T-cell (primary cell): ENCODE measurements around the gene ZCCHC24. TPM values are rescaled to one million over a fixed set of nuclear protein-coding genes. Genes with fewer than 3 reads are reported as not detected.

Experiments used
- ATAC-seq, 4 experiments: fragments of 200-7000 bp in 3 of 4; fragments of 150-1000 bp in 1 of 4; cut with Tn5 transposase; replicated peaks in 1 of 4; 1 replicate in 3 of 4; 2 replicates in 1 of 4; pipeline ENCODE4 v1.10.0; 2021; ENCODE audit warnings: moderate library complexity in 3 of 4, mild to moderate bottlenecking in 2 of 4, moderate number of reproducible peaks in 1 of 4
- CTCF ChIA-PET, 2 donors: fragments of 300-600 bp; sonication (Branson Sonifier 250); formaldehyde crosslinking; loops; one replicate each; lab custom pipeline; 2022; ENCODE audit warnings: antibody characterized with exemption in 2 of 2; lab: Charles Lee
- POLR2A ChIA-PET, 2 donors: fragments of 300-600 bp; sonication (Branson Sonifier 250); formaldehyde crosslinking; loops; one replicate each; lab custom pipeline; 2022; ENCODE audit warnings: antibody characterized with exemption in 2 of 2; lab: Charles Lee
- DNase-seq, 35 experiments: peaks; one replicate each; pipeline versions ENCODE4 v3.0.0 to v3.0.0-alpha.2; 2013 to 2023
- H3K27ac ChIP-seq: one replicate; pipeline ENCODE4 v1.5.1; 2013; ENCODE audit warnings: low read length
- H3K27me3 ChIP-seq, 2 experiments: replicated peaks in 1 of 2; 1 replicate in 1 of 2; 2 replicates in 1 of 2; pipeline versions ENCODE4 v1.6.1 to v1.7.0; 2013; ENCODE audit warnings: low read length in 1 of 2, mixed read lengths in 1 of 2; ENCODE audit not compliant: control insufficient read depth in 2 of 2, insufficient read depth in 2 of 2; ENCODE audit errors: extremely low read depth in 1 of 2
- H3K36me3 ChIP-seq, 2 donors: 1 replicate in 1 of 2; 2 replicates in 1 of 2; pipeline versions ENCODE4 v1.6.1 to v1.7.0; 2013; ENCODE audit warnings: low read length in 1 of 2; ENCODE audit not compliant: control insufficient read depth in 2 of 2, insufficient read depth in 1 of 2; ENCODE audit errors: extremely low read depth in 1 of 2
- H3K4me1 ChIP-seq, 2 experiments: 1 replicate in 1 of 2; 2 replicates in 1 of 2; pipeline versions ENCODE4 v1.6.1 to v1.7.0; 2013; ENCODE audit warnings: low read length in 2 of 2, mixed read lengths in 1 of 2; ENCODE audit not compliant: insufficient read depth in 2 of 2, control insufficient read depth in 1 of 2; ENCODE audit errors: extremely low read depth in 1 of 2
- H3K4me3 ChIP-seq, 2 donors: 1 replicate in 1 of 2; 2 replicates in 1 of 2; pipeline versions ENCODE4 v1.5.1 to v1.7.0; 2013; ENCODE audit warnings: mild to moderate bottlenecking in 2 of 2, low read length in 1 of 2, moderate library complexity in 1 of 2; ENCODE audit not compliant: control insufficient read depth in 1 of 2; ENCODE audit errors: extremely low read depth in 1 of 2
- H3K9me3 ChIP-seq: 2 replicates; pipeline ENCODE4 v1.7.0; 2013
- H3K27ac Mint-ChIP-seq, 2 donors: one replicate each; pipeline ENCODE4 v1.8.0; 2020 to 2021; ENCODE audit warnings: mild to moderate bottlenecking in 2 of 2, mixed read lengths in 2 of 2
- H3K27me3 Mint-ChIP-seq, 2 donors: one replicate each; pipeline ENCODE4 v1.8.0; 2021 to 2022; ENCODE audit warnings: mixed read lengths in 2 of 2
- H3K36me3 Mint-ChIP-seq: one replicate; pipeline ENCODE4 v1.8.0; 2021; ENCODE audit warnings: mixed read lengths
- H3K4me1 Mint-ChIP-seq, 3 donors: one replicate each; pipeline ENCODE4 v1.8.0; 2020 to 2022; ENCODE audit warnings: mixed read lengths in 3 of 3, mild to moderate bottlenecking in 1 of 3
- H3K4me3 Mint-ChIP-seq, 3 donors: one replicate each; pipeline ENCODE4 v1.8.0; 2020 to 2022; ENCODE audit warnings: mild to moderate bottlenecking in 3 of 3, mixed read lengths in 3 of 3, moderate library complexity in 3 of 3
- H3K9me3 Mint-ChIP-seq, 3 donors: one replicate each; pipeline ENCODE4 v1.8.0; 2020 to 2022; ENCODE audit warnings: mixed read lengths in 3 of 3
- WGBS: methylation state at CpG from one replicate; pipeline ENCODE4 v1.1.5; 2013; ENCODE audit warnings: missing lambda C conversion rate; ENCODE audit not compliant: insufficient coverage; 5-methylcytosine and 5-hydroxymethylcytosine counted together
- total RNA-seq, 35 experiments: library from RNA in 6 of 35; stranded (reverse) in 6 of 35; fragments of 120-200 nt in 1 of 35; gene quantifications; one replicate each; pipeline versions ENCODE4 v1.2.1 to v1.2.4 and lab custom pipeline; 2013 to 2026

ZCCHC24 gene
- total RNA-seq, 5 donors from 2014 or later (not counting 1 experiment from before 2014, with no cell fraction given) = 0.60 to 2.4 (median 1.9) TPM

DNA sequence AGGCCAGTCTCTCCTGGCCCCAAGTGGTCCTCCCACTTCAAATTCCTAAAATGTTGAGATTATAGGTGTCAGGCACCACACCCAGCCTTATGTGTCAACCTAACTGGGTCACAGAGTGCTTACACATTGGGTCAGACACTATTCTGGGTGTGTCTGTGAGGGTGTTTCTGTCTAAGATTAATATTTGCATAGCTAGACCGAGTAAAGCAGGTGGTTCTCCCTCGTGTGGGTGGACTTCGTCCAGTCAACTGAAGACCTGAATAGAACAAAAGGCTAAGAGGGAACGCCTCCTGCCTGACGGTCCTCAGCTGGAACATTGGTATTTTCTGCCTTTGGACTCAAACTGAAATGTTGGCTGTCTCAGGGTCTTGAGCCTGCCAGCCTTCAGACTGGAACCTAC lies 86.6 kb downstream of the ZCCHC24 start:
- H3K4me3 Mint-ChIP-seq = no peak overlapping the region
- H3K27ac Mint-ChIP-seq = no peak overlapping the region
- H3K36me3 Mint-ChIP-seq = peaks cover 34% of the 10 kb centered on the region
- H3K4me3 ChIP-seq = no peak overlapping the region
- DNase-seq = no peak
- peaks cover 0 to 29% of the 10 kb centered on the region in 2 donors for H3K36me3 ChIP-seq
- no peaks in the 10 kb centered on the region for H3K9me3 Mint-ChIP-seq
- H3K4me1 Mint-ChIP-seq = peaks cover 12 to 34% (median 14%) of the 10 kb centered on the region in 3 donors
- no peaks in the 10 kb centered on the region for H3K9me3 ChIP-seq
- no peaks in the 10 kb centered on the region for H3K27me3 Mint-ChIP-seq
- POLR2A ChIA-PET = interaction anchor here (0.6 to 0.7 kb wide), 2 partner anchors 110 to 712 kb away, joined by 3 read pairs; no protein-coding TSS in a partner anchor
- no peaks in the 10 kb centered on the region for H3K27me3 ChIP-seq
- no peak overlapping the region for H3K27ac ChIP-seq
- WGBS = 71% methylated on average over 5 of the region's 5 CpGs
- peaks cover 0 to 8% of the 10 kb centered on the region in 2 experiments for H3K4me1 ChIP-seq
- ATAC-seq = no peak
- CTCF ChIA-PET = interaction anchor here in 1 of 2 donors (0.6 kb wide), 1 partner anchor 109 kb away, joined by 4 read pairs; no protein-coding TSS in a partner anchor

GRCh38 chr10:79357180-79357579 lies 88.2 kb downstream of the ZCCHC24 start:
- DNase-seq (no peak), ATAC-seq (no peak)
- Histone ChIP-seq H3K27ac (no peak overlapping the region), H3K27me3 (no peaks in the 10 kb centered on the region), H3K36me3 (peaks cover 9 to 45% of the 10 kb centered on the region in 2 donors), H3K4me3 (no peak overlapping the region), H3K4me1 (peaks cover 0 to 8% of the 10 kb centered on the region in 2 experiments), H3K9me3 (no peaks in the 10 kb centered on the region)
- H3K27me3 Mint-ChIP-seq = no peaks in the 10 kb centered on the region
- ChIA-PET CTCF (interaction anchor here (1.2 kb wide), 2 partner anchors 11 to 18 kb away, joined by 3 to 7 read pairs; no protein-coding TSS in a partner anchor), POLR2A (interaction anchor here in 1 of 2 donors (0.6 kb wide), 1 partner anchor 1279 kb away, joined by 3 read pairs; no protein-coding TSS in a partner anchor)
- no peak overlapping the region for H3K27ac Mint-ChIP-seq
- H3K4me1 Mint-ChIP-seq = peaks cover 10 to 36% (median 18%) of the 10 kb centered on the region in 3 donors
- no peaks in the 10 kb centered on the region for H3K9me3 Mint-ChIP-seq
- WGBS = 93% methylated on average over 5 of the region's 9 CpGs
- H3K4me3 Mint-ChIP-seq = no peak overlapping the region
- H3K36me3 Mint-ChIP-seq = peaks cover 47% of the 10 kb centered on the region

DNA sequence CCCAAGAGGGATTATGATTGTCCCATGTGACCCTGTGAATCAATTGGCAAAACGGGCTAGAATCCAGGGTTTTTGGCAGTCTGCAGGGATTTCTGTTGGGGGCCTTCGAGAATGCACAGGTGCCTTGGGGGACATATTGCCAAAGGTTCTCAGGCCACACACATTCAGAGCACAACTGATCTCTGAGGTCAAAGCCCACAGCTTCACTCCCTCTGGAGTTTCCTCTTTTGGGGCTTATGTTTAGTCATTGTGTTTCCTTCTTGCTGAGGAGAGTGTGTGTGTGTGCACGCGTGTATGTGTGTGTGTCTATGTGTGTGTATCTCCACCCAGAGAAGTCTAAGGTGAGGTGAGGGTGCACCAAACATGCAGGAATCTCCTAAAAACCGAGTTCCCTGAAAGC lies 89.3 kb downstream of the ZCCHC24 start:
- Histone ChIP-seq H3K9me3 (no peaks in the 10 kb centered on the region), H3K4me3 (no peak overlapping the region), H3K36me3 (peaks cover 11 to 54% of the 10 kb centered on the region in 2 donors), H3K4me1 (no peaks in the 10 kb centered on the region), H3K27me3 (no peaks in the 10 kb centered on the region), H3K27ac (no peak overlapping the region)
- Mint-ChIP-seq H3K4me1 (peaks cover 0 to 25% (median 10%) of the 10 kb centered on the region in 3 donors), H3K27ac (no peak overlapping the region), H3K27me3 (no peaks in the 10 kb centered on the region), H3K4me3 (no peak overlapping the region), H3K9me3 (no peaks in the 10 kb centered on the region), H3K36me3 (peaks cover 52% of the 10 kb centered on the region)
- DNase-seq = no peak
- ChIA-PET CTCF (no interaction called here), POLR2A (no interaction called here)
- WGBS = 90% methylated on average over 1 of the region's 5 CpGs
- no peak for ATAC-seq

DNA sequence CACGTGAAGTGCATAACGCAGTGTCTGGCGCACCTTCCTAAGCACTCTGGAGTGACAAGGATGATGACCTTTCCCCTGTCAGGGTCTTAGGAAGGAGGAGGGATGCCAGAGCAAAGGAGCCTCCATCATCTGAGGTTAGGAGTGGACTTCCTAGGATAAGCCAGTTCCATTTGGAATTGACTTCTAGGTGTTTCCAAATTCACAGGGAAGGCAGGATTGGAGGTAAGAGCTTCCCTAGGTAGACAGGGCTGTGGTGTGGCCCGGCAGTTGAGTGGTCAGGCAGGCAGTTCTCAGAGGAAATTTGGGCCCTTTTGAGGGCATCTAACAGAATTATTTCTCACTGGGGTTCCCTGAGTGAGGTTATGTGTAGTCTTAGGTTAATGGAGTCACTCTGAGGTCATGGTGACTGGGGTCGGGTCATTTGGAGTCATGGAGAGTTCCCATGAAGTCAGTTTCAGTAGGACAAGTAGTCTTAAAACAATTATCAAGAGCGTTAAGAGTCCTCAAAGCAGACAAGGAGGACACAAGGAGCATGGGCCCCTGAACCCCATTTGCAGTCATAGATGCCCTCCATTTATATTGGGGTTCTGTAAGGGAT lies 89.9 kb downstream of the ZCCHC24 start:
- Mint-ChIP-seq H3K4me1 (peaks cover 0 to 21% (median 4%) of the 10 kb centered on the region in 3 donors), H3K9me3 (no peaks in the 10 kb centered on the region), H3K27ac (no peak overlapping the region), H3K27me3 (no peaks in the 10 kb centered on the region), H3K36me3 (peaks cover 55% of the 10 kb centered on the region), H3K4me3 (no peak overlapping the region)
- POLR2A ChIA-PET = no interaction called here
- Histone ChIP-seq H3K27ac (no peak overlapping the region), H3K4me1 (peaks cover 0 to 3% of the 10 kb centered on the region in 2 experiments), H3K9me3 (no peaks in the 10 kb centered on the region), H3K36me3 (peaks cover 14 to 59% of the 10 kb centered on the region in 2 donors), H3K4me3 (no peak overlapping the region), H3K27me3 (no peaks in the 10 kb centered on the region)
- 80% methylated on average over 5 of the region's 6 CpGs for WGBS
- ATAC-seq (no peak), DNase-seq (no peak)
- CTCF ChIA-PET = no interaction called here

GRCh38 chr10:79354615-79355014 lies 90.8 kb downstream of the ZCCHC24 start:
- H3K4me3 Mint-ChIP-seq = no peak overlapping the region
- H3K9me3 Mint-ChIP-seq = no peaks in the 10 kb centered on the region
- H3K27ac Mint-ChIP-seq = no peak overlapping the region
- H3K27ac ChIP-seq = no peak overlapping the region
- 94% methylated on average over 4 of the region's 6 CpGs for WGBS
- ChIA-PET CTCF (interaction anchor here (0.7 to 1.0 kb wide), 2 partner anchors 9 to 20 kb away, joined by 3 to 4 read pairs; no protein-coding TSS in a partner anchor), POLR2A (no interaction called here)
- peaks cover 0 to 12% of the 10 kb centered on the region in 2 experiments for H3K4me1 ChIP-seq
- H3K4me3 ChIP-seq = no peak overlapping the region
- H3K9me3 ChIP-seq = no peaks in the 10 kb centered on the region
- no peak for DNase-seq
- ATAC-seq = no peak
- peaks cover 18 to 68% of the 10 kb centered on the region in 2 donors for H3K36me3 ChIP-seq
- no peaks in the 10 kb centered on the region for H3K27me3 Mint-ChIP-seq
- H3K4me1 Mint-ChIP-seq = peaks cover 4 to 25% (median 6%) of the 10 kb centered on the region in 3 donors
- peaks cover 64% of the 10 kb centered on the region for H3K36me3 Mint-ChIP-seq
- H3K27me3 ChIP-seq = no peaks in the 10 kb centered on the region

- no peaks in the 10 kb centered on the region for H3K9me3 Mint-ChIP-seq
- 40% methylated on average over 1 of the region's 3 CpGs for WGBS
- H3K27me3 ChIP-seq = no peaks in the 10 kb centered on the region
- POLR2A ChIA-PET = no interaction called here
- H3K27ac ChIP-seq = no peak overlapping the region
- no peak overlapping the region for H3K27ac Mint-ChIP-seq
- H3K4me3 ChIP-seq = no peak overlapping the region
- H3K36me3 Mint-ChIP-seq = peaks cover 69% of the 10 kb centered on the region
- peaks cover 21 to 69% of the 10 kb centered on the region in 2 donors for H3K36me3 ChIP-seq
- H3K4me3 Mint-ChIP-seq = no peak overlapping the region
- CTCF ChIA-PET = interaction anchor here (0.7 to 1.0 kb wide), 2 partner anchors 8 to 21 kb away, joined by 3 to 4 read pairs; no protein-coding TSS in a partner anchor
- H3K4me1 ChIP-seq = peaks cover 0 to 17% of the 10 kb centered on the region in 2 experiments
- H3K4me1 Mint-ChIP-seq = peaks cover 9 to 30% (median 11%) of the 10 kb centered on the region in 3 donors
- H3K9me3 ChIP-seq = no peaks in the 10 kb centered on the region
- no peaks in the 10 kb centered on the region for H3K27me3 Mint-ChIP-seq
- DNase-seq (no peak), ATAC-seq (no peak)
Observed at GRCh38 chr10:79354141-79354540, 91.3 kb downstream of the ZCCHC24 start.
